Central memory CD4-positive, alpha-beta T cell (primary cell): Measurements from ENCODE around the gene CPNE9.

Experiments
- DNase-seq: peaks from one replicate; pipeline ENCODE4 v3.0.0; 2022

CPNE9 gene

DNA sequence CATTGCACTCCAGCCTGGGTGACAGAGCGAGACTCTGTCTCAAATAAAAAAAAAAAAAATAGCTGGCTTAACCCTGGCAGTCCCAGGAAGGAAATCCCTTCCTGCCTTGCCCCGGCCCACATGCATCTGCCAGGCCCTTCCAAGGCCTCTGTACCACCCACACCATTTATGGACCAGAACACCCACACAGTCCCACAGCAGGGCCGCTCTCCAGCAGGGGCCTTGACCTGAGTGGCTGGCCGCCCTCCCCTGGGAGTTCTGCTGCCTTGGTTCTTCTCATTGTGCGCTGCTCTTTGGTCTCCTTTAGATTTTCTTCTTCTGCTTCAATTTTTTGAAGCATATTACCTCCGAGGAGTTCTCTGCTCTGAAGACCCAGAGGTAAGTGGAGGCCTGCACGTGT is 16.1 kb upstream of the CPNE9 start:
- DNase-seq = no peak

DNA sequence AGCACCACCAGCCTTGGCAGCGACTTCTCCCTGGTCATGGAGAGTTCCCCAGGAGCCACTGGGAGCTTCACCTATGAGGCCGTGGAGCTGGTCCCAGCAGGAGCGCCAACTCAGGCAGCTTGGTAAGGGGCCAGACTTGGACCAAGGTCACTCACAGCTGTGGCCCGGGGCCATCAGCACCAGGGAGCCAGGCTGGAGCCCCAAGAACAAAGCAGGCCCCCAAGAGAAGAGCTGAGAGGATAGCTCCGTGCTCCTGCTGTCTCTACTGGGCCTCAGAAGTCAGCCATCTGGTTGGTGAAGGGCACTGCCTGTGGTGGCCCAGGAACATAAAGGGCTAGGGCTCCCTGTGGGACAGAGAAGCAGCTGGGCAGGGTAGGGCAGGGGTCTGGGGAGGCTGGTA is 14.7 kb upstream of the CPNE9 start:
- no peak for DNase-seq

DNA sequence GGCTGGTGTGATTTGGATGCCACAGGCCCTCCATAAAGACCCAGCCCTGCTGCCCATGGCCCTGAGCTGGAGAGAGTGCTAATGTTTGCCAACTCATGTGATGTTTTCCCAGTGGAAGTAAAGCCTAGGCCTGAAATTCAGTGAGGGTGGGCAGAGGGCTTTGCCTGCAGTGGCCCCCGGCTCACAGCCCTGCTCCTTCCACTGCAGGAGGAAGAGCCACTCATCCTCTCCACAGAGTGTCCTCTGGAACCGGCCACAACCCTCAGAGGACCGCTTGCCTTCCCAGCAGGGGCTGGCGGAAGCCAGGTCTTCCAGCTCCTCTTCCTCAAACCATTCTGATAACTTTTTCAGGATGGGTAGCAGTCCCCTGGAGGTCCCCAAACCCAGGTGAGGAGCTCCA is 13.9 kb upstream of the CPNE9 start:
- no peak for DNase-seq

DNA sequence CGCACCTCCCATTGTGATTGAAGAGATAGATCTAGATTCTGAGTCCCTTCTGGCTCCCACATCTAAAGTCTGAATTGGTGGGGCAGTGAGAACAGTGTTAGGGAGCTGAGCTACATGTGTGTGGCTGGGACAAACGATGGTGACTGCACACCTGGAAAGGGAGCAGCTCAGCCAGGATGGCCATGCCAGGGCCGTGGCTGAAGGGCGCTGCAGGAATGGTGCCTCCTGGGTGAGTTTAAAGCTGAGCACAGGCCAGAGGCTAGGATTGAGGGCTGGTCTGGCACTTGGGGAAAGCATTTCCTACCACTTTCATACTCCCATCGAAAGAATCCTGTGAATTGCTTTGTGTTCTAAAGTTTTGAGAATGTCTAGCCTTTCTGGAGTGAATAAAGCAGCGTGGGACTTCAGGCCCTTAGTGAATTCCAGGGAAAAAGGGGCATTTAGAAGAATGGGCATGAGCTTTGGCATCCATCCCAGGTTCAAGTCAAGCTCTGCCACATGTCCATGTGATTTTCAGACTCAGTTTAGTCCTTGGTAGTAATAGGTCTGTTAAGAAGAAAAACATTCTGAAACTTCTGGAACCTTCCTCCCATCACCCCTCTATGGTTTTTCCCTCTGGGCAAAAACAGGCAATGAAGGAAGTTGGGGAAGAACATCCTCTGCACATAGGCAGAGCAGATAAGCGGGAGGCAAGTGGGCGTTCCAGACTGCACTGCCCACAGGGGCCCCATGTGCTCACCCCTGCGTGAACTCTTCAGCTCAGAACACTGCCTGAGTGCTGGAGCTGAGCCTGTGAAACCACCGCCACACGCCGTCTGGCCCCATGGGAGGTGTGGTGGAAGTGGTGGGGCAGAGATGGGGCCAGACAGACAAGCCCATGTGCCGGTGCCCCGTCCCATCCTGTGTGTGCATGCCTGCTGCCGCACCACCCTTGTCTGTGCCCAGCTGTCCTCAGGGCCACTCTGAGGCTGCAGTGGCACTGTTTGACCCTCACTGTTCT is 12.9 kb upstream of the CPNE9 start:
- no peak for DNase-seq

DNA sequence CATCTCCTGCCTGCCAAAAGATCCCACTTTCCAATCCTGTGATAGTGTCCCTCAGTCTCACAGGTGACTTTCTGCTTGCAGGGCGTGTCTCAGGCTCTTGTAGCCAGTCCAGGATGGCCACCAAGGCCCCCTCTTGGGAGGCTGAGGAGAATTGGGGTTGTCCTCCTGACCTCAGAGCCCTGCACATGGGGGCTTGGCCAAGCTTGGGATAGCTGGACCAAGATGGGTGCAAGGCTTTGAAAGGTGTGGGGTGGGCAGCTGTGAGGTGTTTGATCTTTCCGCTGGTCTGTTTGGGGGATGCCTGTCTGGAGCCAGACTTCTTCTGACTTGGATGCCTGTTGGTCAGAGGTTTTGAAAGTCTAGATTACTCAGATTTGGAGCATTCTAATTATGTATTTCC is 12.0 kb upstream of the CPNE9 start:
- no peak for DNase-seq

DNA sequence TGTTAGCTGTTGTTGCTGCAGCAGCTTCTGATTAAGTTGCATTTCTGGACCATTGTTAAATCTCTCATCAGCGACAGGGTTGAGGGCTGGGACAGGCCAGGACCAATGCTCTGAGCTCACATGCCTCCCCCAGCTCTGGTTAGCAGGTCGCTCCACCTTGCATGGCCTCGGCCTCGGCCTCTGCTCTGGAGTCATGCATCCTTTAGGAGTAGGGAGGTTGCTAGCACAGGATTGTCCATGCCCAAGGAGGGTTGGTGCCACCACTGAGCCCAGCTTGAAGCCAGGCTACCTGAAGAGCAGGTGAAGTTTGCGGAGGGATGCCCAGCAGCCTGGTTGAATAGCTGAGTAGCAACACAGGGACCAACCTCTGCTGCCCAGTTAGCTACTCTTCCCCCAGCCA is 11.2 kb upstream of the CPNE9 start:
- no peak for DNase-seq

DNA sequence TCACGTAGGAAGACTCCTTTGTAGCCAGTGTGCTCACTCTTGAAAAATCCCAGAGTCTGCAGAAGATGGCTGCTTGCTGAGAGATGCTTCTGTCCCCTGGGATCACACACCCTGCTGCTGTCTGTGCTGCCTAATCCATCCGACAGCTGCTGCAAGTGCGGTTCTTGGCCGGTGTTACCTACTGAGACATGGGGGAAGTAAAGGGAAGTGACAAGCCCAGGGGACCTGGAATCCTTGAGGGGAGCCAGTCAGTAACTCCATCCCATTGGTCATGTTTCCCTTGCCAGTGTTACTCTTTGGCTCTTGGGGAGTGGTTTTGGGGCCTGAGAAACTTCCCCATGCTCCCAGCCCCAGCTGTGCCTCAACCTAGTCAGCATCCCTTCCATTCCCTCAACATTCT is 8.3 kb upstream of the CPNE9 start:
- no peak for DNase-seq

DNA sequence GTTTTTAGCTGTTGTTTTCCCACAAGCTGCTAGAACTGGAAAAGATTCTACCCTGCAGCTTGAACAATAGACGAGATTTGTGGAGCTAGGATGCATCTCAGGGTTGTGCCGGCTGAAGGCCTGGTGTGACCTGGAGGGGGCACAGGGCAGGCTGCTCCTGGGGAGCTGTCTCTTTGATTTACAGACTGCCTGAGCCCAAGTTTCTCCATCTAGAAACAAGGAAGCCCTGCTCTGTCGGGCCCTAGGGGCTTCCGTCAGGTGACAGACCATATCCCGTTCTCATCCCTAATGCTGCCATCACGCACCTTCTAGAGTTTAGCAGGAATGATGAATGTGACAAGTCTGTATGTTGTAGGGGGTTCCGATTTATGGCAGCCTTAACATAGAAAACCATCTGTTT is 7.9 kb upstream of the CPNE9 start:
- no peak for DNase-seq

DNA sequence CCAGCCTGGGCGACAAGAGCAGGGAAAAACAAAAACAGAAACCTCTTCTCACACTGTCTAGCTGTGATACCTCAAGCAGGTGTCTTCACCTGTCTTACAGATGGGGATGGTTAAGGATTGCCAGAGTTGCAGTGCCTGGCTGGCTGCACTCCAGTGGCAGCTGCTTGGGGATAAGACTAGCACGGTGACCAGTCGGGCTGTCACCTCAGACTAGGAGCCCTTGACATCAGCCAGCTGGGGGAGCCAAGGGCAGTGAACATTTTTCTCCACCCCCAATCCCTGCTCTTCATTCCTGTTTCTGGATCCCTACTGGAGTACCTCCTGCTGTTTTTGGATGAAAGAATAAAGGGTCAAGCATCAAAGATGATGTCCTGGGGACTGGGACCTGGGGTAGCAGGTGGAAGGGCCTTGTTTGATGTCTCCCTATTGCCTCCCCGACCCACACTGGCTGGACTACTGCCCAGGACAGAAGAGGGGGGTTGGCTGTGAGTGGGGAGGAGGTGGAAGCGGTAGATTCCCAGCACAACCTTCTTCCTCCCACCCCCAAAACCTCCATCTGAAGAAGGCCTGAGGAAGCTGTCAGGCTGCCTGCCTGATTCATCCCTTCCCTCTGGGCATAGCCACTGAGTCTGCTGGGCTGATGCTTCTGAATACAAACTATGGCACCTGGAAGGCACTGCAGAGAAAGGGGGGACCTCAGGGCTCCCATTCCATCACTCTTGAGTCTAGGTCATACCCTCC is 7.0 kb upstream of the CPNE9 start:
- DNase-seq = no peak

DNA sequence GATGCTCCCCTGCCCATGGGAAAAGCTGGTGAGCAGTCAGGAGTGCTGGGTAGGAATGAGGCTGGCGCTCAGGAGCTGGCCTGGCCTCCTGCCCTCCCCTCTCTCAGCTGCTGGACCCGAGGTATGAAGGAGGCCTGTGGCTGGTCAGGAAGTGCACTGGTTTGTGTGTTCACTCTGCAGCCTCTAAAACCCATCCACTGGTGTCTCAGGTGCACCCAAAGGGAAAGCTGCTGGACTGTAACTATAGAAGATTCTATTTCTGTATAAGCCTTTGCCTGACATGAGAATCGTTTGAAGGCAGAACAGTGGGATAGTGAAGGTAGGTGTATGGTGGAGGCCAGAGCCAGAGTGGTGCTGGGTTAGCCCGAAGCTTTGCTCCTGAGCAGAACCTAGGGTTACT is 5.7 kb upstream of the CPNE9 start:
- DNase-seq = no peak

DNA sequence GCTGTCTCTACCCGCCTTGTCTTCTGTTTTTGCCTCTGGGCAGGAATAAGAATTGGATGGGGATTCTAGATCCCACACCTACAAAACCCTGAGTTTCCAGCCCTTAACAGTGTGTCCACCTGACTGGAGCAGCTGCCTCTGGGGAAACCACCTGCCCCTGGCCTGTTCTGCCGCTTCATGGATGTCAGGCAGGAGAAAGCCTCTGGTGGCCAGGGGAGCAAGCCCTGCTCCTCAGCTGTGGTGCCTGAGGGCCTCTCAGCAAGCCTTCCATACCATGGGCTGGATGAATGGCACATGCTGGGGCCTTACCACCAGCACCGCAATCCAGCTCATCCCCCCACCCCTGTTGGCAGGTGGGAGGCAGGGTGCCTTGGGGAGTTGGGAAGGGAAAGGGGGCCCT is 5.3 kb upstream of the CPNE9 start:
- DNase-seq = no peak

DNA sequence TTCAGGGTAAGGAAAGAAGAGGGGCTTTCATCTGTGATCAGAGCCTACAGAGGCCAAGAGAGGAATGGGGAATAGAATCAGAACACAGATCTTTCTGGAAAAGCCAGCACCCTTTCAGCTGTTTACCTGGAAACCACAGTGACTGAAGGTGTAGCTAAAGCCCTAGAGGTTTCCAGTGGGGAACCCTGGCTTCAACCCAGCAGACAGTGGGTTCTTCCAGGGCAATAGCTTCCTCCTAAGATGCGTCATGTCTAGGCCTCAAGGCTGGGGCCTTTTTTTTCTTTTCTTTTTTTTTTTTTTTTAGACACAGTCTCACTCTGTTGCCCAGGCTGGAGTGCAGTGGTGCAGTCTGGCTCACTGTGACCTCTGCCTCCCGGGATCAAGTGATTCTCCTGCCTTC is 3.1 kb upstream of the CPNE9 start:
- no peak for DNase-seq

DNA sequence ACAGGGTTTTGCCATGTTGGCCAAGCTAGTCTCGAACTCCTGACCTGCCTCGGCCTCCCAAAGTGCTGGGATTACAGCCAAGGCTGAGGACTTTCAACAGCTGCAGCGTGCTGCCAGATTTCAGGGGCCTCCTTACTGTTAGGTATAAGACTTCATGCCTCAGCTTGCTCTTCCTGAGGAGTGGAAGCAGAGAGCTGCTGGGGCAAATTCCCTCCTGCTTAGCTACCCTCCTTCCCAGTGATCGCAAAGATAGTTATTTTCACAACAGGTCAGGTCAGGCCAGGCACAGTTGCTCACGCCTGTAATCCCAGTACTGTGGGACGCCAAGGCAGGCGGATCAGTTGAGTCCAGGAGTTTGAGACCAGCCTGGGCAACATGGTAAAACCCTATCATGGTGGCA is 2.6 kb upstream of the CPNE9 start:
- DNase-seq = no peak

DNA sequence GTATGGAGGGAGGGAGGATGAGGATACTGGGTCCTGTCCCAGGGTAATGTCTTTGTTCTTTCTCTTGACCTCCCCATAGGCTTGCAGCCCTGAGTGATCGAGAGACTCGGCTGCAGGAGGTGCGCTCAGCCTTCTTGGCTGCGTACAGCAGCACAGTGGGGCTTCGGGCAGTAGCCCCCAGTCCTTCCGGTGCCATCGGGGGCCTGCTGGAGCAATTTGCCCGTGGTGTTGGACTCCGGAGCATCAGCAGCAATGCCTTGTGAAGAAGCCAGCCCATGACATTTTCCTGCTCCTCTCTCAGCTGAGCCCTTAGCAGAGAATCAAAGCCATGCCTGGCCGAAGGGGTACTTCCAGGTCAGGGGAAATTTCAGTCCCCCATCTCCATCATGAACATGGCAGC is 1.9 kb upstream of the CPNE9 start:
- no peak for DNase-seq

DNA sequence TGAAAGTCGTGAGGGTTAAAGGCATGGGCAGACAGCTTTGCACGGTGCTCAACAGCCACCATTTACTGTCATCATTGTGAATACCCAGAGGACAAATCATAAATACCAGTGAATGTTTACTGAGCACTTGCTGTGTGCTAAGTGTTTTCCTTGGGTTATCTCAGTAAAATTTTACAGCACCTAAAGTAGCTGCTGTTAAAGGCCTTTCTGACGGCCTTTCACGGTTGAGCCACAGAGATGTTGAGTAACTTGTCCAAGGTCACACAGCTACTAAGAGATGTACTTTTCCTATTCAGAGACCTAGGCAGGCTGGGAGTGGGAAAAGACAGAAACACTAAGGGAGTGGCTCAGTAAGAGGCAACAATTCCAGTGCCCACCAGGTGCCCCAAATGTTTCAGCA is 393 bp upstream of the CPNE9 start:
- no peak for DNase-seq

DNA sequence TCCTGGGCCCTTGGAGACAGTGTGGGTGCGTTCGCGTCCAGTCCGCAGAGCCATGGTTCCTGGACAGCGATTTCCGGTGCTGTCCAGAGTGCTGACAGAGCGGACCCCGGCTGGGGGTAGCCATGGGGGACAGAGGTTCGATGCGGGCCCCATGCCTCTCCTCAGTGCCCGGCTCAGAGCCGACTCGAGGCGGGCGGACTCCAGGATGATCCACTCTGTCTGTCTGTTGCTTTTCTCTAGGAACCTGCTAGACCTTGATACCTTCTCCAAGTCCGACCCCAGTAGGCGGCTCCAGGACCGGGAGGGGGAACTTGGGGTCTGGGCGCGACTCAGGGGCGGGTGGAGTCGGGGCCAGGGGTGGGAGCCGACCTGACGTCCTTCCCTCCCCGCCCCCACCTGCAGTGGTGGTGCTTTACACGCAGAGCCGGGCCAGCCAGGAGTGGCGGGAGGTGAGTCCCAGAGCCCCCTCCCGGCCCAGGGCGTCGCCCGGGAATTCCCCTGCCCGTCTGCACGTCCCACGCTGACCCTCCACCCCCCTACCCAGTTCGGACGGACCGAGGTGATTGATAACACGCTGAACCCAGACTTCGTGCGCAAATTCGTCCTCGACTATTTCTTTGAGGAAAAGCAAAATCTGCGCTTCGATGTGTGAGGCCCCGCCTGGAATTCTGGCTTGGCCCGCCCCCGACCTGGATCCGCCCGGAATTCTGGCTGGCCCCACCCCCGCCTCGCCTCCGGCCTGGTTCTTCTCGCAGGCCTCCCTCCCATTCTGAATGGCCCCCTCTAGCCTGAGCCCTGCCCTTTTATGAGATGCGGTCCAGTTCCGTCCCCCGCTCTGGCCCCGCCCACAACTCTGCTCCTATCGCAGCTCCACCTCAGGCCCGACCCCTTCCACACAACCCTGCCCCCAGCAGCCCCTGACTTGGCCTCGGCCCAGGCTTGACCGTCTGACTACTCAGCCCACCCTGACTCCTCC is 1.0 kb downstream of the CPNE9 start:
- DNase-seq = no peak

DNA sequence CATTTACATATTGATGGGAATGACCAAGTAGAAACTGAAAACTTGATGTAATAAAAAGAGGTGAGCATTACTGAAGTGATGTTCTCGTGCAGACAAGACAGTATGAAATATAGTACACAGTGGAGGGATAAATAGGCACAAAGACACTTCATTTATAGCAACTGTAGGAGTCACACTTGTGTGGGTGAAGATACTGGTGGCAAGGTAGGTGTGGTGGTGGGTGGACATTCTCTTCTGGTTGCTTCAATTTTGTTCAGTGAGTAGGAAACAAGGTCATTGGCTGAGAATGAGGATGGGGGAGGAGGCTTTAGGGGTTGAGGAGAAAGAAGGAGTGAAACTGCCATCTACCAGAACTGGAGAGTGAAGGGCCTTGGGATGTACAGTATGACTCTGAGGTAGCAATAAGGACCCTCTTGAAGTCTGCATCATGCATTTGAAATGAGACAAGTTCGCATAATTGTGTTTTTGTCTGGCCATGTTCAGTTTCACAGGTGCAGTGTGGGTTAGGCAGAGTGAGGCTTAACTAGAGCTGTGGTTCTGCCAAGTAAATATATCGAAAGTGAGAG is 6.6 kb downstream of the CPNE9 start:
- no peak for DNase-seq

DNA sequence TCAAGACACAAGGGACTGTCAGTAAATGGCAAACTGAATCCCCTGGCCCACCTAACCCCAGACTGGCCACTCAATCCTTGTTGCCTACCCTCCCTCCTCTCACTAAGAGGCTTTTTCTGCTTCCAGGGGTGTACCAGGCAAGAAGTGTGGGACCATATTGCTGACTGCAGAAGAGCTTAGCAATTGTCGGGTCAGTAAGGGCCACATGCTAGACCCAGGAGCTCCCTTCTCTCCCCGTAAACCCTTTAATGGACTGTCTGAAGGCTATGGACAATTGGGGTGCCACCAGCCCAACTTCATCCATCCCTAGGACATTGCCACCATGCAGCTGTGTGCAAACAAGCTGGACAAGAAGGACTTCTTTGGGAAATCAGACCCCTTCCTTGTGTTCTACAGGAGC is 8.8 kb downstream of the CPNE9 start:
- no peak for DNase-seq

DNA sequence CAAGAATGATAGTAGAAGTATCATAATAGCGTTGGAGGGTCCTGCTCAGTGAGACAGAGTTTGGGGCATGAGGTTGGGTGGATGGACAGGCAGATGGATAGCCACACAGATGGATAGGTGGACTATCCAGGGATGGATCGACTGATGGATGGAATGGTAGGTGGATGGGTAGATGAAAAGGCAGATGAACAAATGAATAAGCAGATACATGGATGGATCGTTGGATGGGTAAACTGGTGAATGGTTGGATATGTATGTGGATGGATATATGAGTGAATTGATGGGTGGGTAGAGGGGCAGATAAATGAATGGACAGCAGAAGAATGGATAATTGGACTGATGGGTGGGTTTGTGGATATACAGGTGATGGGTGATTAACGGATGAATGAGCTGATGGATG is 9.5 kb downstream of the CPNE9 start:
- DNase-seq = no peak

DNA sequence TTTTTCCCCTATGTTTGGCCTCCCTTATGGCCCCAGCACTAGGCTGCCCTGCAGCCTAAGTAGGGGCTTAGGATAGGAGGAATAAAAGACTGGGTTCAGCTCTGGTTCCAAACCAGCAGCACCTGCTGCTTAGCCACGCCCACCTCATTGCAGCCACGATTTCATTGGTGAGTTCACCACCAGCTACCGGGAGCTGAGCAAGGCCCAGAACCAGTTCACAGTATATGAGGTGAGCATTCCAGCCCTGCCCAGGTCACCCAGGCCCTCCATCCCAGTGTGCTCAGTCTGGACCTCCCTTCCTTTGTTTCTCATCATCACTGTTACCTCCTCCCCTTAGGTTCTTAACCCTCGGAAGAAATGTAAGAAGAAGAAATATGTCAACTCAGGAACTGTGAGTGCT is 11.5 kb downstream of the CPNE9 start:
- no peak for DNase-seq

DNA sequence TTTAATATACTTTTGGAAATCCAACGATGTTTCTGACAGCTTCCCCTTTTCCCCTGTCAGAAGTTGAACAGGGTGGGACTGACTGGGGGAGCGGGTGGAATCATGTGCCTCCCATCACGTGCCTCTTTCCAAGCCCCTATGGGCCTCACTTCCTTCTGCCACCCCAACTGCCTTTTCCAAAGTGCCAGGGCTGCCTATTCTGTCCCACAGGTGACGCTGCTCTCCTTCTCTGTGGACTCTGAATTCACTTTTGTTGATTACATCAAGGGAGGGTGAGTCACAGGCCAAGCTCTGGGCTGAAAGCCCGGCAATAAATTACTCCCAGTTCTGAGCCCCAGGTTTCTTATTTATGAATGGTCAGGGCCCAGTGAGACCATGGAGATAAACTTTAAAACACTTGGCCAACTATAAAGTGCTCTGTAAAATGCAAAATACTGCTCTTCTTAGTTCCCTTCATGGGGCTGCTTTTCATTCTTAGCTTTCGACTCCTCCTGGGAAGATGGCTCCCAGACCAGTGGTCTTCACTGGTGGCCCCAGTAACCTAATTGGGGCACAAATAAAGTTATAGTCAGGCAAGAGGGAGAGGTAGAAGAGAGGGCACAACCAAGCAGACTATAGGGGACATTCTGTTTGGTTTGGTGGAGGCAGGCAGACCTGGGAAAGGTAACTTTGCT is 12.3 kb downstream of the CPNE9 start:
- no peak for DNase-seq
